ENCODE results near the gene PIAS4. TPM values are rescaled to one million over a fixed set of nuclear protein-coding genes. Genes with fewer than 3 reads are reported as not detected.

PIAS4 gene
- total RNA-seq, 2 experiments from 2014 or later: 32.9 to 34.7 TPM

DNA sequence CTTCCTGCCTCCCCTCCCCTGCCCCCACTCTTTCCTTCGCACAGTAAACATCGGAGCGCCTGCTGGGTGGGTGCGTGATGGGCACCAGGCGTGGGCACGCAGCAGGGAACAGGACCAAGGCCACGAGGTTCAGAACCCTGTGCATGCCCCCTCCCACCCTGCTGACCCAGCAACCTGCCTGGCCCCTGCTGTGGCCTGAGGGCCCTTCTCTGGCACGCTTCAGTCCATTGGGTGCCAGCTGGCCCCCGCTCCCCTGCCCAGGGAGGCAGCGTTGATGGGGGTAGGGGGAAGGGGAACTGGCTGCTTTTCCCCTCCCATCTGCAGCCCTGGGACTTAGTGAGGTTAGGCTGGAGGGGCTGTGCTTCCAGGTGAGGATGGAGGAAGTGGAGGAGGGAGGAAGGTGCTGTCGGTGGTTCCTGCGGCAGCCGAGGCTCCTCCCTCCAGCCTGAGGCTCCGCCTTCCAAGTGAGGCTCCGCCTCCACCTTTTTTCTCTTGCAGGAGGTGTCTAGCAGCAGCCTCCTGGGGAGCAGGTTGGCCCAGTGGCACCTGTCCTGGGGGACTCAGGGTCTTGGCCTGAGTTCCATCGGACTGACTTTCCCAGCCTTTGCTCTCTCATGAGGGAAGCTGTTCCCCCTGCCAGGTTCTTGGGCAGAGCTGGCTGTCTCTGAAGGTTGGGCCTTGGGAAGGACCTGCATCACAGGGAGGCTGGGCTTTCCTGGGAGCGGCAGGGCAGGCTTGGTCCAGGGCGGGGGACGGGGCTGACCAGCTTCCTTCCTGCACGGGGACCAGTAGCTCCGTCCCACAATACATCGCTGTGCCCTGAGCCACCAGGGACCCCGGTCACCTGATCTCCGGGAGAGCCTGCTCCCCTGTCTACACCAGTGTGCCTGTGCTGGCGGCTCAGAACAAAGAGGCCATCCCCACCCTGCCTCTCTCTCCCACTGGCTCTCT lies 7.3 kb downstream of the PIAS4 start:
- ChIA-PET POLR2A (no interaction called here), CTCF (no interaction called here)

DNA sequence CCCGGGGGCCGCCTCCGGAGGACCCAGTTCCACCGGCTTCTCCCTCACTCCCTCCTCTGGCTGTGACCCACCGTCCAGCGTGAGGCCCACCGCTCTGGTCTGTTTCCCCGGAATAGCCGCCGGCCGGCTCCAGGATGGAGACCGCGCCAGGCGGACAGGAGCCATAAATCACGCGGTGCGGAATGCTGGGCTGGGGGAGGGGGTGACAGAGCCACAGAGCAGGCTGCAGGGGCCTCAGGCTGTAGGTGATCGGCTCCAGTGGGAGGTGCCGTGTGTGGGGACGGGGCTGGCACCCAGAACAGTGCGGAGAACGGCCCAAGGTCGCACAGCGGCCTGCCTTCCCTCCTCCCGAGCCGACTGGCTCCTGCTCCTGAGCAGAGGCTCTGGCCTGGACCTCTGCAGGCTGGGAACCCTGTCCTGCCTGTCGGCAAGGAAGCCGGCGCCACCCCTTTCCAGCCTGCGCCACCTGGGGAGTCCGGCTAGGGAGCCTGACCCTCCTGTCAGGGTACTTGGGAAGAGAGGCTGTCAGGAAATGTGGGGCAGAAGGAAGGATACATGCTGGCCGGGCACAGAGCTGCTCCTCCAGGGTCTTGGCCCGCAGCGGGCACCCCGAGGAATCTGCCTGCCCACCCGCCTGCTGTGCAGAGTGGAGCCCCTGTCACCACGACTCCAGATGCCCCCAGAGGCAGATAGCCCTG lies 8.3 kb downstream of the PIAS4 start:
- ChIA-PET POLR2A (no interaction called here), CTCF (no interaction called here)

DNA sequence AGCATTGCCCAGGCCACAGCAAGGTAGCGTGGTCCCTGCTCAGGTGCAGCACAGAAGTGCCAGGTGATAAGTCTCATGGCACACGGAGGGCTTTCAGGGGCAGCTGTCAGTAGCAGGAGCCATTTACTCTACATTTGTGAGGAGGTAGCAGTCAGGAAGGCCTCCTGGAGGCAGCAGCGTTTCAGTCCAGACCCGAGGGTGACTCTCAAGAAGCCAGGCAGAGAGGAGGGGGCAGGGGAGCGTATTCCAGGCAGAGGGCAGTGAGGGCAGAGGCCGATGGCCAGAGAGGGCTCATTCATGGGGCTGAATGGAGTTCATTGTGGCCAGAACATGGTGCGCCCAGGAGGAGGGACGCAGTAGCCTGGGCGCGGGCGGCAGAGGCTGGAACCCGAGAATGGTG lies 8.9 kb downstream of the PIAS4 start:
- CTCF ChIA-PET: interaction anchor here (0.6 kb wide), 1 partner anchor 80 kb away, joined by 3 read pairs; no protein-coding TSS in a partner anchor
- POLR2A ChIA-PET: no interaction called here

DNA sequence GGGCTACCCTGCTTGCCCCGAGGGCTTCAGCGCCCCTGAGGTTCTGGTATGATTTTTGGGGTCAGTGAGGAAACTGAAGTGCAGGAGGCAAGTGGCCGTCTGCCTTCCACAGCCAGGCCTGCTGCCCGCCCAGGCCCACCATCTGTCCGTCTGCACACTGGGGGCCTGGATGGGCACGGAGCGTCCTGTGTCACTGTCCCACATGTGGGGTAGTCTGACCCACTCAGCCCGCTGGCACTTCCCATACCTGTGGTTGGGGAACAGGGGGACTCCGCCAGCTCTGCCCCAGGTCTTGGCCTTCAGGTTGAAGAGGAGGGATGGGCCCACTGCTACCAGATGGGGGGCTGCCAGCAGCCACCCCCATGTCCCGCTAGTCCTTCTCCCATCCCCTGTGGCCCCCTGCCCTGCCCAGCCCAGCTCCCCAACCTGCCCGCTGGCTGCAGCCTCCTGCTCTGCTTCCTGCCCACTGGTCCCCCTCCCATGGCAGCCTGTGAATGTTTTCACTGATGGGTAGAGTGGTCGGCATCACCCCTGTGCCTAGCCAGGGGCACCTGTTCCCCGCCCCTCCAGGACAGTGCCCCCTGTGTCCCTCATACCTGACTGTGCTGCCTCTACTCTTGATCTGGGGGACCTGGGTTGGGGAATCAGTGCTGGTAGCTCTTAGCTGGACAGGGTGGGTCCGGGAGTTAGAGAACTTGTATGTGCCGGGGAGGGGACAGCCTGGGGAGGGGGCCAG lies 9.5 kb downstream of the PIAS4 start:
- ChIA-PET POLR2A (interaction anchor here (0.6 kb wide), 1 partner anchor 32 kb away, joined by 4 read pairs; no protein-coding TSS in a partner anchor), CTCF (interaction anchor here (0.6 kb wide), 1 partner anchor 80 kb away, joined by 3 read pairs; no protein-coding TSS in a partner anchor)

DNA sequence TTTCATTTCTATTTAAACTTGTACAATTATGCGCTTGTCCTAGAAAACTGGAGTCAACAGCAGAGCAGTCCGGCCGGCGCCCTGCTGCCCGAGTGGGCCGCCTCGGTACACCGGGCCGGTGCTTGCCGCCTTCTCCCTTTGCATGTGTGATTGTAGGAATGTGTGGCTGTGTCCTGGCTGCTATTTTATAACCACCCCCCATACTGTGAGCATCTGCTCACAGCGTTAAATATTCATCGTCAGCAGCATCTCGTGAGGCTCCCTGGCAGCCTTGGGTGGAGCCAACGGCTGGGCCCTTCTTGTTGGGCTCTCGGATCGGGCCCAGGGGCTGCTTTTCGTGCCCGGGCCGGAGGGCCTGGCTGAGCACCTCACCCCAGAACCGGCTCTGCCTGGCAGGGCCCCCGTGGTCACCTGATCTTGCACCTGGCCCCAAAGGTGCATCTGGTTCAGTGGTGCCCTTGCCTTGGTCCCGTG lies 10.6 kb downstream of the PIAS4 start:
- CTCF ChIA-PET: no interaction called here

DNA sequence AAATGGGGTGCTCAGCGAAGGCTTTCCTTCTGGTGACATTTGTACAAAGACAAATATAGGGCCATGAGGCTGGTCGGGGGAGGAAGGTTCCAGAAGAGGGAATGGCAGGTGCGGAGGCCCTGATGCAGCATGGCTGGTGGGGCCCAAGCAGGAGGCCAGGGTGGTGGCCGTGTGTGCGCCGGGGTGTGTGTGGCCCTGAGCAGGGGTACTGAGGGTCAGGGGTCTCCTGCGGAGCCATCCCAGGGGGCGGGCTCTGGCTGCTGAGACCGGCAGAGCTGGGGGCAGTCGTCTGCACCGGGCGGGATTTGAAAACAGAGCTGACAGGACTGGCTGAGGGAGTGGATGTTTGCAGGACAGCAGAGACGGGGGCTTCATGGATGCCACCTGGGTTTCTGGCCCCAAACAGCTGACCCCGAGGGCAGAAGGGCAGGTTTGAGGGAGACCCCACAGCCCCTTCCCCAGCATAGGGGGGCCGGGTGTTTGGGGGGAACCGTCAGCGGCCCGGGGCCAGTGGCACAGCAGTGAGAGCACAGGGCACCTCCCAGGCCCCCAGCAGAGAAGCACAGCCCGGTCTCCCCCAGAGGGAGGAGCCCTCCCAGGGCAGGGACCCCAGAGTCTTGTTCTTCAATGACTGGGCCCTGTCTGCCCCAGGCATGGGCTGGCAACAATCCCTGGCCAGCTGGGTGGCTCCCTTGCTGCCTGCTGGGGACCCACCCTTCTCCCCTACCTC lies 11.4 kb downstream of the PIAS4 start:
- ChIA-PET POLR2A (no interaction called here), CTCF (no interaction called here)

More for the DNA sequence above, 10.6 kb downstream of the PIAS4 start:
- POLR2A ChIA-PET: no interaction called here

DNA sequence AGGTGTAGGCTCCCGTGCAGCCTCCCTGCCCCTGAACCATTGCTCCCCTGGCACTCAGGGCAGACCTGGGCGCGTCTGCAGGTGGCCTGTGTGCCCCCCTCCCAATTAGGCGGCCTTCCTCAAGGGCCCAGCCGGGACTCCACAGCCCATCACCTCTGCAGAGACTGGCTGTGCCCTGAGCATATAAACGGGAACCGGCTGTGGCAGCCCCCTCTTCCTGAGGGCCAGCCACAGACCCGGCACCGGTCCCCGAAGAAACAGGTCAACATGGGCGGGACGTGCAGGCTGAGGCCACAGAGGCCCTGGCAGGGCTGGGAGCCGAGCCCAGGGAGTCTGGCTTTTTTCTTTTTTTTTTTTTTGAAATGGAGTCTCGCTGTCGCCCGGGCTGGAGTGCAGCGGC lies 12.0 kb downstream of the PIAS4 start:
- ChIA-PET CTCF (interaction anchor here (0.5 kb wide), 1 partner anchor 295 kb away, joined by 3 read pairs; no protein-coding TSS in a partner anchor), POLR2A (no interaction called here)

DNA sequence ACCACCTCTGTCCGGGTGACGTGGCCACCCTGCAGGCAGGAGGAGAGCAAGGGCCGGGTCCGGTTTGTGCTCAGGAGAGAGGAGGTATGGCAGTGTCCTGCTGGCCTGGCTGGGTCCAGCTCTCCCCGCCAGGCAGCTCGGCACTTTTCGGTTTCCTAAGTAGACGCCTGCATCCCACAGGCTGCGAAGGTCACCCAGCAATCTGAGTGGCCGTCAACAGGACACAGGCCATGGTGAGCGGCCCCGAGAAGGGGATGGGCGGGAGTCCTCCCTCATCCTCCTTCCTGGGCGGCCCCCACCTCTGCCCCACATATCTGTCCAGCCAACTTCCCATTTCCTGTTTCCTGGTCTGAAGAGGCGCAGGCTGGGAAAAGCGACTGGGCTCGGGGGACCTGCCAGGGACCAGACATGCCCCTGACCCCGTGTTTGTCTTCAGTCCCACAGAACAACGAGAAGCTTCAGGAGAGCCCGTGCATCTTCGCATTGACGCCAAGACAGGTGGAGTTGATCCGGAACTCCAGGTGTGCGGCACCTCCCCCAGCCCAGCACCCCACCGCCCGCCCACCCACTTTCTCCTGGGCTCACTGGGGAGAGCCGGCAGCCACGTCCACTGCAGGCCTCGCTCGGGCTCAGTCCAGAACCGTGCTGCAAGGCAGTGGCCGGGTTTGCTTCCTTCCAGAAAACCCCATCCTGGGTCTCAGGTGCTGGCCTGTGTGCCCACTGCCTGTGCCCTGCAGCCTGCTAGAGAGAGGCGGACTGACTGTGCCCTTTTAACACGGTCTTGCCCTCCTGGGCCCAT lies 16.3 kb downstream of the PIAS4 start:
- POLR2A ChIA-PET: no interaction called here
- CTCF ChIA-PET: no interaction called here

DNA sequence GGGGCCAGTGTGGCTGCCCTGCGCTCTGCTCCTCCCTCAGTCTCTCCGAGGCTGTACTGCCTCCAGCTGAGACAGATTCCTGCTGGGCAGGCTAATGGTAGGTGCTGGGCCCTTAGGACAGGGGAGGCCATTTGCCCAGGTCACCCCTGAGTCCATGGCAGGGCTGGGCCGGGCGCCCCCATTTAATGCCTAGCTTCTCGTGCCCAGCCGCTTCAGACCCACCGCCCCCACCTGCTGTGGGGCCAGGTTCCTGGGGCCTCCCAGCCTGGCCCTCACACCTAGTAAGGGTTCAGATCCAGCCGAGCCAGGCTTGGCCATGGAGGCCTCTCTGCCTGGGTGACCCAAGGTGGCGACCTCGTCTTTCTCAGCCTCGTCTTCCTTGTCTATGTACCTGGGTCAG lies 17.8 kb downstream of the PIAS4 start:
- POLR2A ChIA-PET: no interaction called here

DNA sequence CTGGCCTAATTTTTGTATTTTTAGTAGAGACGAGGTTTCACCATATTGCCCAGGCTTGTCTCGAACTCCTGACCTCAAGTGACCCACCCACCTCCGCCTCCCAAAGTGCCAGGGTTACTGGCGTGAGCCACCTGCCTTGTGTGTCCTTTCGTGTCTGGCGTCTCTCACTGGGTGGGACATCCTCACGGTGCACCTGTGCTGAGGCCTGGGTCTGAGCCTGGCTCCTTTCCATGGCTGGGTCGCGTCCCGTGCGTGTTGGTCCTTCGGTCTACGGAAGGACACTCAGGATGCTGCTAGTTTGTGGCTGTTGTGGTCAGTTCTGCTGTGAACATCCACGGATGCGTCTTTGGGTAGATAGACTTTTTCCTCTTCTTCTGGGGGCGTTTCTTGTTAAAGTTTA lies 19.6 kb downstream of the PIAS4 start:
- CTCF ChIA-PET: interaction anchor here (0.6 kb wide), 2 partner anchors 39 to 40 kb away, joined by 3 to 4 read pairs; no protein-coding TSS in a partner anchor
- POLR2A ChIA-PET: no interaction called here

More for the DNA sequence above, 17.8 kb downstream of the PIAS4 start:
- CTCF ChIA-PET: interaction anchor here (0.7 to 0.8 kb wide), 2 partner anchors 40 to 114 kb away, joined by 3 to 4 read pairs; partner anchors contain the start of gene EEF2

DNA sequence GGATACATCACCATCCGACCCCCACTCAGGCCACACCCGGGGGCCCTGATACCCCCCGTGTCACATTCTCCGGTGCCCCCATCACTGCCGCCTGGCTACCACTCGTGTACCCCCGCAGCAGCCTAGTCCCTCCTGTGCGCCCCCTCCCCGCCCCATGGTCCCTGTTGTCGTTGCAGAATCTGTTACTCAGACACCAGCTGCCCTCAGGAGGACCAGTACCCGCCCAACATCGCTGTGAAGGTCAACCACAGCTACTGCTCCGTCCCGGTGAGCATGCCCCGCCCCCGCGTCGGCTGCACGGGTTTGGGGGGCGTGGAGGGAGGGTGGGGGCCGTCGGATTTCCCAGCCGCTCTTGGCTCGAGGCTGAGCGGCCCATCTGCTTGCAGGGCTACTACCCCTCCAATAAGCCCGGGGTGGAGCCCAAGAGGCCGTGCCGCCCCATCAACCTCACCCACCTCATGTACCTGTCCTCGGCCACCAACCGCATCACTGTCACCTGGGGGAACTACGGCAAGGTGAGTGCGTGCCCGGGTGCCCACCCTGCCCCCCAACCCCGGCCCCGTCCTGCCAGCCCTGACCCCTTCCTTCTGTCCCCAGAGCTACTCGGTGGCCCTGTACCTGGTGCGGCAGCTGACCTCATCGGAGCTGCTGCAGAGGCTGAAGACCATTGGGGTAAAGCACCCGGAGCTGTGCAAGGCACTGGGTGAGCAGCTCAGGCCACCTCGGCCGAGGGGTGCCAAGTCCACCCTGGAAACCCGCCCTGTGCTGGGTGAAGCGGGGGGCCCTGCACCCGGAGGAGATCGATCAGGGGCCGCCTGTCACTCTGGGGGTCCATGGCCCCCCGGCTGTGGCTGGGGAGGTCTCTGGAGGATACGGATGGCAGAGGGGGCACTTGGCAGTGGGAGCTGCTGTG lies 21.1 kb downstream of the PIAS4 start:
- CTCF ChIA-PET: no interaction called here
- POLR2A ChIA-PET: no interaction called here

DNA sequence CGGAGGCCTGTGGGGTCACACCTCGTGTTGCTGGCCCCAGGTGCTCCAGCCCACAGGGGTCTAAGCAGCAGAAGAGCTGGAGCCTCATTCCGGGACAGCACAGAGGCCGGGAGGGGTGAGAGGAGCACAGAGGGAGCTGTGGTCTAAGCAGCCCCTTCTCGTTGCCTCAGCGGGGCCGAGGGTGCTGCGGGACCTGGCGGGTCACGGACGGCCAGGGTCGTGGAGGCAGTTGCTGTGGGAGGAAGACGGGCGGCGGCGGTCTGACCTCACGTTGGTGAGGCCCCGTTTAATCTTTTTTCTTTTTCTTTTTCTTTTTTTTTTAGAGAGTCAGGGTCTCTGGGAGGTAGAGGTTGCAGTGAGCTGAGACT lies 21.7 kb downstream of the PIAS4 start:
- ChIA-PET POLR2A (interaction anchor here (0.6 kb wide), 1 partner anchor 239 kb away, joined by 6 read pairs; no protein-coding TSS in a partner anchor), CTCF (interaction anchor here (0.7 kb wide), 1 partner anchor 45 kb away, joined by 5 read pairs; no protein-coding TSS in a partner anchor)

DNA sequence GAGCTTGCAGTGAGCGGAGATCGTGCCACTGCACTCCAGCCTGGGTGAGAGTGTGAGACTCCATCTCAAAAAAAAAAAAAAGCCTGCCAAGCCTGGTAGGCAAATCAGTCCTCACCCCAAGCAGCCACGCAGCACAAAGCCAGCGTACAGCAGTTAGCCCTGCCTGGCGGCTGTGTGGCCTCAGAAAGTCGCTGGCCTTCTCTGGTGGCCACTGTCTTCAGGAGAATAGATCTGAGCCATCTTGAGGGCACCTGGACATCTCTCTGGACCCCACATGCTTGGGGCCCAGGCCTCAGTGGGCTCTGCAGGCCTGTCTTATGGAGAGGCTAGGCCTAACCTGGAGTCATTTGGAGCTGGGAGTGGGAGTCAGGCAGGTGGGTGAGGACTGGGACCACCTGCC lies 23.0 kb downstream of the PIAS4 start:
- POLR2A ChIA-PET: no interaction called here
- CTCF ChIA-PET: no interaction called here

DNA sequence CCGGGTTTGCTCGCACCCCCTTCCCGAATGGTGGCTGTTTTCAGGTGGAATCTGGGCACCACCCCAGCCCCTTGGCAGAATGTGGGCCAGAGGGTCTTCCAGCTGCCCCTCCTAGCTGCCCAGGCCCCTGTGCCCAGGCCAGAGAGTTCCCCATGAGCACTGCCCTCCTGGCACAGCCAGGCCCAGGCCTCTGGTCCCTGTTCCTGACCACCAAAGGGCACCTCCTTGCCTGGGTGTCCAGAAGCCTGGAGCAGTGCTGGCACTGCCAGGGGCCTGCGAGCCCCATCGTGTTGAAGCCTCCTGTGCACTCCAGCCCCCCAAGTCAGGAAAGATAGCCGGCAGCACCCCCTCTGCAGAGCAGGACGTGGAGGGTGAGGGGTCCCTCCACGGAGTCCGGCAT lies 23.4 kb downstream of the PIAS4 start:
- CTCF ChIA-PET: no interaction called here
- POLR2A ChIA-PET: no interaction called here

DNA sequence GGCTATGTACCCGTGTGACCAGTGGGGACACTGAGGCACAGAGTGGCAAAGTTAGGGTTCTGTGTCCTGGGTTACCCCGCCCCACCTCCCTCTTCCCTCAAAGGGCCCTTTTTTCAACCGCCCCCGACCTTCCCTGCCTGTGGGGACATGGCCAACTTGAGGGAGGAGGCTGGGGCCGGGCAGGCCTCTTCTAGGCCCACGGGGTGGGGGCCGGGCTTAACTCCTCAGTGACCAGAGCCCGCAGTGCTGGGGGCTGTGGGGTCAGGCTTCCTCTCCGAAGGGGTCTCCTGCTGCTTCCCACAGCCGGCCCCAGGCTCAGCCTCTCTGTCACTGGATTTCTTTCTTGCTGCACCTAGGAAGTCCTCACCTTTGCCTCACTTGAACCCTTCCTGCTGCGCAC lies 23.9 kb downstream of the PIAS4 start:
- ChIA-PET POLR2A (no interaction called here), CTCF (no interaction called here)

DNA sequence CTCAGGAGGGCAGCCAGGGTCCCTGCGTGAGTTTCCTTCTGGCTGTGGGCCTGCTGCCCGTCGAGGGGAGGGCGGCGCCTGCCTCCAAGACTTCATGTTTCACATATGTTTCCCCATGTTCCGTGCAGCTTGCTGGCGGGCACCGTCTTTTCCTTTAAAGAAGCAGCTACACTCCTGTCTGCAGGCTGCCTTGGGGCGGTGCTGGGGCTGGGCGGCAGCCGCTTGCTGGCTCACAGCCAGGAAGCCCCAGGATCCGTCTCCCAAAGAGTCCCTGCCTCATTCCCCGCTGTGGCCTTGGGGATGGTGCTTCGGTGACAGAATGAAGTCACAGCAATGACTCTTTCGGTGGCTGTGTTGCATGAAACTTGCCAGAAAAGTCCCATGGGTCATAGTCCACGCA lies 24.9 kb downstream of the PIAS4 start:
- POLR2A ChIA-PET: no interaction called here

More for the DNA sequence above, 24.9 kb downstream of the PIAS4 start:
- CTCF ChIA-PET: no interaction called here

All from activated CD8-positive, alpha-beta memory T cell treated with anti-CD3 and anti-CD28 coated beads for 36 hours (primary cell).